Measurements from ENCODE around the gene TDRD5.

DNA sequence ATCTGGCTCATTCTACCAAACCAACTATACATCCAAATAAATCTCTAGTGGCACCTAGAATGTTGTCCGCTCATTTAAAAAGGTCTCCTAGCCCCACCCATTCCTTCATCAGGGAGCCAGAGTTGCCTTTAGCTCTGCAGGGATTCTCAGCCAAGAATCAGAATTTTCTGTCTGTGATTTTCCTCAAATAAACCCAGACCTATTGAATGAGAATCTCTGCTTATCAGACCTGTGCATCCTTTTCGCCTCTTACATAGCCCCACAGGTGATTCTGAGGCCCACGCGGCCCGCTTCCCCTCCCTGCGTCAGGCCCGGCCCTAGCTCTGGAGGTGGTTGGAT is 410 bp upstream of the TDRD5 start:
- no peak for TF ChIP-seq POLR2A (IDR thresholded peaks at IDR 0.05)
- TF ChIP-seq, protein P1, sequence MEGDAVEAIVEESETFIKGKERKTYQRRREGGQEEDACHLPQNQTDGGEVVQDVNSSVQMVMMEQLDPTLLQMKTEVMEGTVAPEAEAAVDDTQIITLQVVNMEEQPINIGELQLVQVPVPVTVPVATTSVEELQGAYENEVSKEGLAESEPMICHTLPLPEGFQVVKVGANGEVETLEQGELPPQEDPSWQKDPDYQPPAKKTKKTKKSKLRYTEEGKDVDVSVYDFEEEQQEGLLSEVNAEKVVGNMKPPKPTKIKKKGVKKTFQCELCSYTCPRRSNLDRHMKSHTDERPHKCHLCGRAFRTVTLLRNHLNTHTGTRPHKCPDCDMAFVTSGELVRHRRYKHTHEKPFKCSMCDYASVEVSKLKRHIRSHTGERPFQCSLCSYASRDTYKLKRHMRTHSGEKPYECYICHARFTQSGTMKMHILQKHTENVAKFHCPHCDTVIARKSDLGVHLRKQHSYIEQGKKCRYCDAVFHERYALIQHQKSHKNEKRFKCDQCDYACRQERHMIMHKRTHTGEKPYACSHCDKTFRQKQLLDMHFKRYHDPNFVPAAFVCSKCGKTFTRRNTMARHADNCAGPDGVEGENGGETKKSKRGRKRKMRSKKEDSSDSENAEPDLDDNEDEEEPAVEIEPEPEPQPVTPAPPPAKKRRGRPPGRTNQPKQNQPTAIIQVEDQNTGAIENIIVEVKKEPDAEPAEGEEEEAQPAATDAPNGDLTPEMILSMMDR (IDR thresholded peaks at IDR 0.05), result no peak

Data from transverse colon (tissue), 3 donors.